NCI-H1417 treated with DMSO at 0.1 percent for 48 hours (cell line): ENCODE measurements around the gene CUX1.

Source experiments
- DNase-seq: peaks from one replicate; lab custom pipeline; 2025; lab: John Stamatoyannopoulos, UW

Gene CUX1

DNA sequence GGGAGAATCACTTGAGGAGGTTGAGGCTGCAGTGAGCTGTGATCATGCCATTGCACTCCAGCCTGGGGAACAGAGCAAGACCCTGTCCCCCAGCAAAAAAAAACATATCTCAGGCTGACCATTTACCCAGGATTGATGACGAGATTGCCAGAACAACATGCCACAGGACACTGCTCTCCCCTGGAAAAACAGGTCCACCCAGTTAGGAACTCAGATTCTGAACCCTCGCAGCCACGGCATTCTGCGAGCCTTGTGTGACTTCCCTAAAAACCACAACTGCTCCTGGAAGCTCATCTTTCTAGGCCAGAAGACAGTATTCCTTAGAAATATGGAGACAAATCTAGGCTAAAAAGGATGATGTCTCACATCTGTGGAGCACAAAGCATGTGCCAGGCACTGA, 427.2 kb downstream of the CUX1 start:
- no peak for DNase-seq

DNA sequence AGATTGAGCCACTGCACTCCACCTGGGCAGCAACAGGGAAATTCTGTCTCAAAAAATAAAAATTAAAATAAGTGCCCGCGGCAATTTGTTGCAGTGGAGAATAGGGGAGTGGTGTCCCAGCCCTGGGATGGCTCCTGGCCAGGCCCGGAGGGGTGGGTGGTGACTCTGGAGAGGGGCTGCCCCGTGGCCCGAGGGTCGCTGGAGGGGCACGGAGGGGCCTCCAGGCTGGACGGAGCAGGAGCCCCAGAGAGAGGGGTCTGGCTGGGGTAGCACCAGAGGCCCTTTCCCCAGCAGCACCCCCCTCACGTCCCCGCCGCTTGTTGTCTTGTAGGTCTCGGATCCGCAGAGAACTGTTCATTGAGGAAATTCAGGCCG, 430.6 kb downstream of the CUX1 start:
- DNase-seq, result no peak

DNA sequence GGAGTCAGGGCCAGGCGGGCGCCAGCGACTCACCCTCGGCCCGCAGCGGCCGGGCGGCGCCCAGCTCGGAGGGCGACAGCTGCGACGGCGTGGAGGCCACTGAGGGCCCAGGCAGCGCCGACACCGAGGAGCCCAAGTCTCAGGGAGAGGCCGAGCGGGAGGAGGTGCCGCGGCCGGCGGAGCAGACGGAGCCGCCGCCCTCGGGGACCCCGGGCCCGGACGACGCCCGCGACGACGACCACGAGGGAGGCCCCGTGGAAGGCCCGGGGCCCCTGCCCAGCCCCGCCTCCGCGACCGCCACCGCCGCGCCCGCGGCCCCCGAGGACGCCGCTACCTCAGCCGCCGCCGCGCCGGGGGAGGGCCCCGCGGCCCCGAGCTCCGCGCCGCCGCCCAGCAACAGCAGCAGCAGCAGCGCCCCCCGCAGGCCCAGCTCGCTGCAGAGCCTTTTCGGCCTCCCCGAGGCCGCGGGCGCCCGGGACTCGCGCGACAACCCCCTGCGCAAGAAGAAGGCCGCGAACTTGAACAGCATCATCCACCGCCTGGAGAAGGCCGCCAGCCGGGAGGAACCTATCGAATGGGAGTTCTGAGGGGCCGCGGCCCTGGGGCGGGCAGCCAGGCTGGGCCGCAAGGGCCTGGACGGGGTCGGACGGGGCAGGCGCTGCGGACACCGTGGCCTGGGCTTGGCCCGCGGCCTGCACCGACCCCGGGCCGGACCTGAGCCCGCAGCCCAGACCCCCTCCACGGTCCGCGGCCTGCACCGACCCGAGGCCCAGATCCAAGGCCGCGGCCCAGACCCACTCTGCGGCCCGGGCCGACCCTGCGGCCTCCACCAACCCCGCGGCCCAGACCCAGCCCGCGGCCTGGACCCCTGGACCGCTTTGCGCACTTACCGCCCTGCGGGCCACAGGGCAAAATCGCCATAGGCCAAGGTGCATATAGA, 431.3 kb downstream of the CUX1 start:
- no peak for DNase-seq

DNA sequence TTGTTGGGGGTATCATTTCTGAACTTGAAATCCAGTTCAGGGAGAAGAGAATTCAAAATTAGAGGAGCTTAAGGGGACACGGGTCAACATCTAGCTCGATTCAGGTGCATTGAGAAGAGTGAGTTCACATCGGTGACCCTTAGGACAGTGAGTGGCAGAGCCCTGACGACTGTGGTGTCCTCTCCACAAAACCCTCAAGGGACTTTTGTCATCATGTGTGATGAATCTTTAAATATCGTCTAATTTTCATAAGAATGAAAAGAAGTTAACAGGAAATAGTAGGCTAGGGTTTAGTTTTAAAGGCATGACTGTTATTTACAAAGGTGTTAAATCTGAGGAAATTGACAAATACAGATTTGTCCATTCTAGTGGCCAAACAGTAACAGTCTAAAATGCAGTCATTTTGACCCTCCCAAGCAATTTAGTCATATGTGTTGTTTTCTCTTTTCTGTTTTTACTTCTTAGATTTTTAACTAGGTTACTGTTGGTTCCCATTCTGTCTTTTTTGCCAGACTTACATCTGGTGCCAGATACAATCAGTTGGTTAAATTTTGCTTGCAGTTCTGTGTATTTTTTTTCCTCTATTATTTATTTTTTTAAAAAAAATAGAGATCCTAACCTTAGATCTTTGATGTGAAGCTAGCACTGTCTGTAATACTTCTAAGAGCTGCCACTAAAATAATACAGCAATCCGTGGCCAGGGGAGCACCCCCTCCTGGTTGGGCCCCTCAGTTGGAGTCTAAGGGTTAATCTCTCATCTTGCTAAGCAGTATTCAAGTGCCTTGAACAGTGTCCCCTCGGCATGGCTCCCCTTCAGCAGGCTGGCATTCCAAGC, 434.3 kb downstream of the CUX1 start:
- no peak for DNase-seq

DNA sequence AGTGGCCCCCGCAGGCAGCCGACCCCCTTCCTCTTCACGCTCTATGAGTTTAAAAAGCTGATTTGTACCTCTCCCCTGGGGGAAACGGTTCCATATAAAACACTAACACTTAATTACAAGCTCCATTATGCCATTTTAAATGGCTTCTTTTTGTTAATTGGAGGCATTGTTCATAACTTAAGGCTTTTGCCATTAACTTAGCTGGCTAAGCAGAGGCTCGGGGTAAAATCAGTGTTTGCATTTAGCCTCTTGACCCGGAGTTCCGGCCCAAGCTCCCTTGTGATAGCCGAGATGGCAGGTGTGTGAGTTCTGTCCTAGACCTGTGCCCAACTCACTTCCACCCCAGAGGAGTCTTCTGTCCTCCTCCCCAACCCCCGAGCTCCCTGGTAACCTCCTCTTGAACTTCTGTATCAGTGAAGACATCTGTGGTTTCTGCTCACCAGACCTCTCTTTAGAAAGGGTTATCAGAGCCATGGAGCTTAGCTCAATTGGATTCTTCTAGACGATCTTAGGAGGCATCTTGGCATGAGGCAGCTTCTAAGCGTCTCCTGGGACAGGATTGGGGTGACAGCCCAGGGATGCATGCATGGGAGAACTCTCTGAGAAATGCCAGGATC, 435.0 kb downstream of the CUX1 start:
- DNase-seq, result no peak

DNA sequence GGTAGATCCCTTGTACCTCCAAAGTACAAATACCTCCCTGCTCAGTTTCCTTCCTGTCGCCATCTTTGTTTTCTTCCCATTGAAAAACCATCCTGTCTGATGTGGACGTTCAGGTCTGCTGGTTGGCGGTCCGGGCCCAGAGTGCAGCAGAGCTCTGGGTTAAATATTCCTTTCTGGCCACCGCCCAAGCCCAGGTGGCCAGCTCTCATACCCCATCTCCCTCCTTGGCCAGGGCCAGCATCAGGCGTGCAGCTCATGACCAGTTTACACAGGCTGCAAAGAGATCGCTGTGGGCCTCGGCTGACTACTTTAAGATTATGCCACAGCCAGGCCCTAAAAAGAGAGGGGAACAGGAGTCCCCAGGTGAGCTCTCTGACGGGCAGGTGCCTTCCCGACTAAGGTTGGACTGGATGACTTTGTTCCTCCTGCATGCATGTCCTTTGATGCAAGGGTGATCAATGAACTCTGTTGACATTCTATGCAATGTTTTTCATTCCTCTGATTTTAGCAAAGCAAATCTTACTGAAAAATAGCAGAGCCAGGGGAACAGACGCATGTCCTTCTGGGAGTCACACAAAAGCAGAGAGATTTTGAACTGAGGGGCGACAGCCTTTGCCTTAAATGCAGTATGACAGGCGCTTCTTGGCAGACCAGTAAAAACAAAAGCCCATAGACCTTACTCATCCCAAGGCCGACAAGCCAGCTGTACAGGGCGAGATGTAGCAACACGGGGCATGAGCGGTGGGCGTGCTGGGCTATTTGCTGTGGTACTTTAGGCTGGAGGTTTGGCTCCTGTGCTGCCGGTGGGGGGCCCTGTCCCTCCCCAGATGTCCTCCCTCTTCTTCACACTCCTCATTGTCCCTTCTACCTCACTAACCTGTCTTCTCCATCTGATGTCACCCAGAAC, 435.9 kb downstream of the CUX1 start:
- no peak for DNase-seq

DNA sequence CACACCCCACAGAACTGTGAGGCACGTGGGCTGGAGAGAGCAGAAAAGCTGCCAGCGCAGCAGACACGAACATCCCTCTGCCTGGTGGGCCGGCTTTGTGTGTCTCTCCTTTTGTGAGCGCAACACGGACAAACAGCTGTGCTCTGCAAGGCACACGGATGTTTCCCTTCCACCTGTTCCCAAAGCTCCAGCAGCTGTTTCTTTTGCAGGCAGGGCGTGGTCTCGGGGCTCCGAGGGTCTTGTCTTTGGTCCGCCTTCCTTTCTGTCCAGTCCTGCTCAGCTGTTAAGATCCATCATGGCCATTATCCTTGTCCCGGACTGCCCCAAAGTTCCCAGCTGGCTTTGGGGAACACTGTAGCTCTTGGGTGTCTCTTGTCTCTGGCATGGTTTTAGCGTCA, 436.5 kb downstream of the CUX1 start:
- no peak for DNase-seq

DNA sequence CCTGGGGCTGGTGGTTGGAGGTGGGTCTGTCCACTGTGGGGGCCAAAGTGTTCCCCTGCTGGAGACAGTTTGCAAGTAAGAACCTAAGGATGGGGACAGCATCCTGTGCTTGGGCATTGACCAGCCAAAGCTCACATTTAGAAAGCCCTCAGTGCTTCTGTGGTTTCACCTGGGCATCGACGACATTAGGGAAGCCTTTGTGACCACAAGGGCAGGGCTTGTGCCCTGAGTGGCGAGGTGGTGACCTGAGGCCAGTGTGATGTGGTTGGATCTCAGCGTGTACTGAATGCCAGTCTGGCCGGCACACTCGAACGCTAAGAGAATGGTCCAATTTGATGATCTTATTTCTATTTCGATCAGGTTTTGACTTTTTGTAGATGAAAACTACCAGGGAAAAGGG, 437.1 kb downstream of the CUX1 start:
- DNase-seq, result no peak

DNA sequence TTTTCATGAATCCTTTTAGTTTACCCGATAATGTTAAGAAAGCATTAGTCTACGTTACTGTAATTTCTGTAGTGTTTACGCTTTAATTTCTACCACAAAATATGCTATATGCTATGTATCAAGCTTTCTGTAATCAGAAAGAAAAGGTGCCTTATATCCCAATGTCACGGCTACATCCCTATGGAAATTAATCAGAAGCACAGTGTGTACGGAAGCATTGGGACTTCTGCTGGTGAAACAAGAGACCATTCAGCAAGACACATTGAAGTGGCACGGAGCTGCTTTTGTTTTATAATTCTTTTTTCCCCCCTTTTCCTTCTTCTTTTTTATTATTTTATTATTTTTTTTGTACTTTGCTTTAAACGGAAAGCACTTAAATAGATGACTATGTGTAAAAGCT, 438.1 kb downstream of the CUX1 start:
- DNase-seq, result no peak

DNA sequence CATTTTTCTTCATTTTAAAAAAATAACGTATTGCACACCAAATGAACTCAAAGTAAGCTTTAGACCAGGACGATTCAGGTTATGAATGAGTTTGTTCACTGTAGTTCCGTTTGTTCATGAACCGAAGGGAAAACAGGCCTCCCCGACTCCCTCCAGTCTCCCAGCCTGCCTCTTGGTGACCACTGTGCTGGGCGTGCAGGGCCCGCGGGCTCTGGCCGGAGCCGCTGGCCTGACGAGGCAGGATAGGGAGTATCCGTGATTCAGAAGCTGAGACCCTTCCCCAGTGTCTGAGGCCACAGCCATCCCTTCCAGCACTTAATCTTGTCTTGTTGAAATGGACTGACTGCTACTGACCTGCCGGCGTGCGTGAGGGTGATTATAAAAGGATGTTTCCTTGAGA, 438.5 kb downstream of the CUX1 start:
- DNase-seq, result no peak

DNA sequence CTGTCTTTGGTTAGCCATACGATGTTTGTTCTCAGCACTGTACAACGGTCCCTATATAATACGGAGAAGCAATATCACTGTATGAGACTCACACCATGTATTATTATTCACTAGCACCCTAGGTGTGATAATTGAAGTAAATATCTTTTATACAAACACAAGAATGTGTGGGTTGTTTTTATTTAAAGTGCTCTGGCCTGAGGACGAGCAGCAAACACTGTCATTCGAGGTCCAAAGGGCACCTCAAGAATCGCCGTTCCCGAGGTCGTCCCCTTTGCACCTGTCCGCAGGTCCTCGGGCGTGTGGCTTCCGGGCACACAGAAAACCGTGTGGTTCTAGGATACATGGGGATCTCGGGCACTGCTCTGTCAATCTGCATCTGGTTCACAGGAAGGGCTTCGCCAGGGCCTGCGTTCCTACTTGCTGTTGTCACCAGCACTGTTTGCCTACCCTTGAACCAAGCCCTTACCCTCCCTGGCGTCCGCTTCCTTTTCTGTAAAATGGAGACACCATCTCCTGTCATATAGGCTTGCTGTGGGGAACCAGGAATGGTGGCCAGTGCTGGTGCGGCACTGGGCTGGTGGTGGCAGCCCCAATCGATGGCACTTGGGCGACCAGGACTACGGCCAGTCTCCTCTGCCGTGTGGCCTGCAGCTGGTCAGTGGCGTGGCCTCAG, 440.8 kb downstream of the CUX1 start:
- no peak for DNase-seq

DNA sequence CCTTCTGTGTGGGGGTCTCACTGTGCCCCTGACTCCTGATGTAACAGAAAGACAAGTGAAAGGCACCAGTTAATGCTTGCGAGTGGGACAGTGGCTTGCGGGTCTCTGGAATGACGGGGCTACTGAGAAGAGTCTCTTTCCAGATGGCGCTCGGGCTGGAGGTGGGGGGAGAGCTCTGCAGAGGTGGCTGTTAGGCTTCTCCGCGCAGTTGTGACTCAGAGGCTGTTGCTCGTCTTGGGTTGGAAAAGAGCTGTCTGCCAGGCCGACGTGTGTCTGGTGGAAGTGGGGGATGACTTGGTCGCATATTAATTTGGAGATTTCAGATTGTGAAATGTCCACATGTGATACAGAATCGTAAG, 441.3 kb downstream of the CUX1 start:
- DNase-seq, result no peak

DNA sequence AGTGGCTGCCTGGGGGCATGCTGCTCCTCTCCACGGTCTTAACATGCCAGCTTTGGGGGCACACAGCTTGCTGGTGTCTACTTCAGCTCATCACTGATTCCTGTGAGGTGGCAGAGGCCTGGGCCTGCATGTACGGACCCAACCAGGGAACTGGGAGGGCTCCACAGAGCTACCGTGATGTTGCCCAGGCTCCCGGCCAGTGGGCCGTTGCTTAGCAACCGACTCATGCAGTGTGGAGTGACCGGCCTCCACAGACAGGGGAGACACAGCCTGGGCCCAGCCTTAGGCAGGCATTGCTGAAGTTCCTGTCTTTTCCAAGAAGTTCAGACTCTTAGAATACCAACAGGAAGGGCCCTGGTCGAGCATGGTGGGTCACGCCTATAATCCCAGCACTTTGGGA, 443.4 kb downstream of the CUX1 start:
- DNase-seq, result no peak

DNA sequence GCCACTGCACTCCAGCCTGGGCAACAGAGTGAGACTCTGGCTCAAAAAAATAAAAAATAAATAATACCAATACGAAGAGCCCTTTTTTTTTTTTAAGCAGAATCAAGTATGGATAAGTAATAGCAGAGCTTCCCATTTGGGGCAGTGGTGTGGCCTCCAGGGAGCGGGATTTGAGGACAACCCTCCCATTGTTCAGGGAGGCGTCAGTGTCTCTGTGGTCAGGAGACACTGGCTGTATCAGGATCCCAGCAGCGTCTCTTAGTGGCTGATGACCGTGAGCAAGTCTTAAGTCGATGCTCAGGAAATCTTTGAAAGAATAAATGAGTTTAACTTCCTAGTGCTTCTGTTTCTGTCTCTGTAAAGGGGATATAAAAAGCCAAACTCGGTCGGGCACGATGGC, 444.0 kb downstream of the CUX1 start:
- DNase-seq, result no peak

DNA sequence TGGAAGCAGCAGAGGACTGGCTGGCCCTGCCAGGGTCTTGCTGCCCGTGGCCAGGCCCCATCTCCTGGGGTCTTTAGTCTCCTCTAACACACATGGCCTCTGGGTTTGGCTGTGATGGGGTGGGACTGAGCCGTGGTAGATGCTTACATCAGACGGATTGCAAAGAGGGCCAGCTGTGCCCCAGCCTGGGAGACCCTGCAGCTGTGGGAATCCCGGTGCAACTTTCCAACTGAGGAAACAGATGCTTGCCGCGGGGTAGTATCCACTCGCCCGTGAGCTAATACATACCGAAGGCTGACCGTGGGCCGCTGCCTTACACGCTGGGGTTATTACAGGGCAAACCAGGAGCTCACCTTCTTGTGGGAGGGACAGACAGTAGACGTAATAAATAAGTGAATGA, 445.1 kb downstream of the CUX1 start:
- no peak for DNase-seq

DNA sequence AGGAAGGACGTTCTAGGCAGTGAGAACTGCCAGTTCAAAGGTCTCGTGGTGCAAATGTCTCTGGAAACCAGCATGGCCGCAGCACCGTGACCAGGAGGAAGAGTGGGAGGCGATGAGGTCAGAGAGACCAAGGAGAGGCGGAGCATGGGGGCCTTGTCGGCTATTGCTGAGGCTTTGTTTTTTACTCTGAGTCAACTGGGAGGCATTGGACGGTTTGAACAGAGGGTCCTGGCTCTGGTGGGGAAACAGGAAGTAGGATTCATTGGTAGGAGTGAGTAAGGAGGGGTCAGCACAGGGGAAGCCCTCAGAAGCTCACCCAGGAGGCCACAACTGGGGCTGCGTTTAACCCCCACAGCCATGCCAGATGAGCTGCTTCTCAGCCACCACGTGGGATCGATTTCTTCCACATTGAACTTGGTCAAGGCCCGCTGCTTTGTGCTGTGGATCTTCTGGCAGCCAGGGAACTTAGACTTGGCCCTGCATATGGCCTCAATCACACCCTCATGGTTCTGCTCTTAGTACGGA, 447.0 kb downstream of the CUX1 start:
- no peak for DNase-seq

DNA sequence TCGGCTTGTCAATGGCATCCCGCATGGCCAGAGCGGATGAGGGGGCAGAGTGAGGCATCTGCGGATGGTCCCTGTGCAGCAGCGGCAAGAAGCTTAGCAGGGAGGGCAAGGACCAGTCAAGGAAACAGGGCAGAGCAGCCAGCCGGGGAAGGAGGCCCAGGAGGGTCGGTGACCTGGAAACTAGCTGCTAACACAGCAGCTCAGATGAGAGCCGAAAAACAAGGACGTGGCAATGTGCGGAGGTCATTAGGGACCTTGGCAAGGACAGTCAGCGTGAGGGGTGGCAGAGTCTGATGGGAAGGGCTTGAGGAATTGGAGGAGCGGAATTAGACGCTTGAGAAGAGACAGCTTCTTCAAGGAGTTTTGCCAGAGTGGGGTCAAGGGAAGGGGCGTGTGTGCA, 449.1 kb downstream of the CUX1 start:
- DNase-seq, result no peak

DNA sequence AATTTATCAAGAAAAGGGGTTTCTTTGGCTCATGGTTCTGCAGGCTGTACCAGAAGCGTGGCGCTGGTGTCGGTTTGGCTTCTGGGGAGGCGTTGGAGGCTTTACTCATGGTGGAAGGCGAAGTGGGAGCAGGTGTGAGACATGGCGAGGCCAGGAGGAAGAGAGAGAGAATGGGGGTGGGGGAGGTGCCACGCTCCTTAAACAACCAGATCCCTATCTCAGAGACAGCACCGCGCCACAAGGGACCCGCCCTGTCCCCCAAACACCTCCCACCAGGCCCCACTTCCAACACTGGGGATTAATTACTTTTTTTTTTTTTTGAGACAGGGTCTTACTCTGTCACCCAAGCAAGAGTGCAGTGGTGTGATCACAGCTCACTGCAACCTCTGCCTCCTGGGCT, 451.2 kb downstream of the CUX1 start:
- DNase-seq, result no peak

DNA sequence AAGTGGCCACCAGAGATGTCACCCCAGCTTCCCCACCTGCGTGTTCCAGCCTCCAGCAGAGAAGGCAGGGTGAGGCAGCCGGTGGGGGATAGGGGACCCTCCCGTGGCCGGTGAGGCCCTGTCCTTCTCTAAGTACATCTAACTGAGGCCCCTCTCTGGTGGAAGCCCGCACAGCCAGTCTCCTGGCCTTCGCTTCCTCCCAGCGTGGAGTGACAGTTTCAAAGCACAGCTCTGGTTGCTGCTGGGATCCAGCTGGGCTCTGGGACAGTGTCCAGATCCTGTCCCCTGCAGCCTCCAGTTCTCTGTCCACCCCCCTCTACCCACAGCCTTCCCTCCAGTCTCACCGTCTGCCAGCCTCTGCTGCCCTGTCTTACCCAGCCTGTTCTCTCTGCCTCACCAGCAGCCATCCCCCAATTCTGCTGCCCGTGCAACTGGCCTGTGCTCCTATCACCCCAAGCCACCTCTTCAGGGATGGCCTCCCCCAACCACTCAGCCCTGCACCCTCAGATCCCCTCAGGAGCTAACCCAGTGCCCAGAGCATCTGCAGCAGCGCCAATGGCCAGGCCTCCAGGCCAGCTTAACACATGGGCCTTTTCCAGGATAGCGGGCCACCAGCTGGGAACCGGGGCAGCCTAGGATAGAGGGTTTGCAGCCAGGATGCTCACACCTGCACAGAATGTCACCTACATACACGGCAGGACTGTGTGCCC, 452.9 kb downstream of the CUX1 start:
- DNase-seq, result no peak

DNA sequence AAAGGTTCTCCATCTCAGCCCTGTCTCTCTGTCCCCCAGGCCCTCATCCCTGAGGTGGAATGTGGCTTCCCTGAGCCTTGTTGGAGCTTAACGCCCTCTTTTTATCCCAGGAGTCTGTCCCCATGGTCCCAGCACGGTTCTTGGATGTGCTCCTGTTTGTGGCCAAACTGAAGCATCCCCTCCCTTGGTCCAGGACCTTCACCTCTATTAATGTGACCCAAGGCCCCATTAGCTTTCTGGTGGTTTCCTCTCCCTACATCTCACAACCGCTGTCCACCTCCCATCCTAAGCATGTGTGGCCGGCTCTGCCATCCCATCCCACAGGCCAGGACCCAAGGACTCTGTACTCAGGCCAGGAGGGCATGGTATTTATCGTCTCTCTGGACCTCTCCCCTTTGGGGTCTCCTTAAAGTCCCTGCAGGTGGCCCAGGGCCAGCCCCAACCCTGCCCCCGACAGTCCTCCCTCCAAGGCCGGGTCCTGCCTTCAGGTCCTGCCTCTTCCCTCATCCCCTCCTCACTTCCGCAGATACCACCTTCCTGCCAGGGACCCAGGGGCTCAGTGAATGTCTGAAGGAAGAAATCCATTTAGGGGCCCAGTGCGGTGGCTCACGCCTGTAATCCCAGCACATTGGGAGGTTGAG, 453.9 kb downstream of the CUX1 start:
- DNase-seq, result no peak
